Esophagus muscularis mucosa (tissue), 4 donors: Measurements from ENCODE around the gene JSRP1. TPM values are rescaled to one million over a fixed set of nuclear protein-coding genes. Genes with fewer than 3 reads are reported as not detected.

Source experiments
- DNase-seq: peaks from one replicate; pipeline ENCODE4 v3.0.0-alpha.2; 2017; ENCODE audit errors: extremely low spot score
- H3K27ac ChIP-seq, 4 donors: fragments of 200-600 bp; sonication (generic); replicated peaks in 1 of 4; 1 replicate in 3 of 4; 2 replicates in 1 of 4; pipeline ENCODE4 v1.5.1; 2016 to 2019; ENCODE audit warnings: mild to moderate bottlenecking in 1 of 4
- H3K27me3 ChIP-seq, 4 donors: fragments of 200-600 bp; sonication (generic); one replicate each; pipeline versions ENCODE4 v1.5.1 to v1.6.0; 2016 to 2019
- H3K36me3 ChIP-seq, 4 donors: fragments of 200-600 bp; sonication (generic); one replicate each; pipeline ENCODE4 v1.5.1; 2016 to 2019
- H3K4me1 ChIP-seq, 4 donors: fragments of 200-600 bp; sonication (generic); one replicate each; pipeline ENCODE4 v1.5.1; 2016 to 2019
- H3K4me3 ChIP-seq, 4 donors: fragments of 200-600 bp; sonication (generic); 1 replicate in 2 of 4; 2 replicates in 2 of 4; pipeline ENCODE4 v1.5.1; 2016 to 2019; ENCODE audit warnings: mild to moderate bottlenecking in 4 of 4, moderate library complexity in 1 of 4
- H3K9me3 ChIP-seq, 4 donors: fragments of 200-600 bp; sonication (generic); 1 replicate in 3 of 4; 2 replicates in 1 of 4; pipeline ENCODE4 v1.5.1; 2016 to 2019
- CTCF ChIP-seq, 3 experiments: fragments of 200-600 bp in 2 of 3; fragments of 450-650 bp in 1 of 3; sonication (generic) in 2 of 3; IDR thresholded peaks; one replicate each; pipeline ENCODE4 v1.5.1; 2017 to 2019; ENCODE audit warnings: antibody characterized with exemption in 3 of 3, mild to moderate bottlenecking in 2 of 3, moderate library complexity in 1 of 3
- EP300 ChIP-seq: sonication (generic); formaldehyde crosslinking; IDR thresholded peaks from one replicate; pipeline ENCODE4 v1.6.1; 2017; ENCODE audit warnings: antibody characterized with exemption
- POLR2A ChIP-seq: fragments of 450-650 bp; IDR thresholded peaks from one replicate; pipeline ENCODE4 v1.6.1; 2017; ENCODE audit warnings: antibody characterized with exemption, moderate library complexity, mild to moderate bottlenecking, low read depth
- POLR2AphosphoS5 ChIP-seq, 2 donors: sonication (generic); formaldehyde crosslinking; IDR thresholded peaks; one replicate each; pipeline ENCODE4 v1.6.1; 2017; ENCODE audit warnings: antibody characterized with exemption in 2 of 2
- WGBS: methylation state at CpG from one replicate; pipeline ENCODE4 v1.1.5; 2018; 5-methylcytosine and 5-hydroxymethylcytosine counted together
- intact Hi-C: fragments of 100-400 bp; cut with DNase I; formaldehyde crosslinking; loops from one replicate; pipeline ENCODE4 v1.15.1; 2023
- total RNA-seq, 4 donors: library from RNA; depleted of rRNA; stranded (reverse); fragments of >200 nt; gene quantifications; one replicate each; pipeline versions ENCODE4 v1.1.0 to v1.2.1, GENCODE V29; 2016

JSRP1 gene
- total RNA-seq, 4 donors from 2014 or later = not detected

- Histone ChIP-seq H3K4me1 (peaks cover 42 to 61% (median 48%) of the 10 kb centered on the region in 4 donors), H3K27ac (no peak overlapping the region), H3K27me3 (peaks cover 11 to 60% (median 38%) of the 10 kb centered on the region in 4 donors), H3K9me3 (no peaks in the 10 kb centered on the region), H3K4me3 (peak overlapping the region; percentile 20 to 39 (median 28)), H3K36me3 (peaks cover 6 to 30% (median 27%) of the 10 kb centered on the region in 4 donors)
- no peak for DNase-seq
- TF ChIP-seq EP300 (no peak), CTCF (IDR thresholded peaks at IDR 0.05) (no peak), POLR2A (no peak), POLR2AphosphoS5 (IDR thresholded peaks at IDR 0.05) (no peak)
- intact Hi-C loops = no loop called here
- WGBS = 12% methylated on average over 46 of the region's 125 CpGs
Observed at GRCh38 chr19:2251106-2252054, 4.8 kb downstream of the JSRP1 start.

- no peak for DNase-seq
- 18% methylated on average over 21 of the region's 40 CpGs for WGBS
- Histone ChIP-seq H3K4me1 (peaks cover 42 to 61% (median 48%) of the 10 kb centered on the region in 4 donors), H3K36me3 (peaks cover 12 to 37% (median 34%) of the 10 kb centered on the region in 4 donors), H3K27me3 (peaks cover 11 to 60% (median 38%) of the 10 kb centered on the region in 4 donors), H3K9me3 (no peaks in the 10 kb centered on the region), H3K4me3 (peak overlapping the region; percentile 20 to 39 (median 28)), H3K27ac (no peak overlapping the region)
- intact Hi-C loops = no loop called here
- TF ChIP-seq POLR2A = no peak
- TF ChIP-seq EP300 = no peak
- TF ChIP-seq CTCF (IDR thresholded peaks at IDR 0.05) = no peak
Observed at GRCh38 chr19:2250766-2251105, 5.5 kb downstream of the JSRP1 start.

- 53% methylated on average over 3 of the region's 43 CpGs for WGBS
- DNase-seq = no peak
- Histone ChIP-seq H3K4me1 (peaks cover 42 to 61% (median 48%) of the 10 kb centered on the region in 4 donors), H3K27ac (no peak overlapping the region), H3K36me3 (peaks cover 18 to 43% (median 40%) of the 10 kb centered on the region in 4 donors), H3K9me3 (no peaks in the 10 kb centered on the region), H3K27me3 (peaks cover 11 to 59% (median 38%) of the 10 kb centered on the region in 4 donors), H3K4me3 (no peak overlapping the region)
- intact Hi-C loops = no loop called here
- TF ChIP-seq POLR2A (no peak), POLR2AphosphoS5 (IDR thresholded peaks at IDR 0.05) (no peak), CTCF (IDR thresholded peaks at IDR 0.05) (no peak), EP300 (no peak)
Observed at GRCh38 chr19:2249880-2250765, 6.1 kb downstream of the JSRP1 start.

- TF ChIP-seq POLR2A (no peak), EP300 (no peak), CTCF (IDR thresholded peaks at IDR 0.05) (no peak), POLR2AphosphoS5 (IDR thresholded peaks at IDR 0.05) (no peak)
- Histone ChIP-seq H3K27ac (no peak within 1 kb of the TSS), H3K36me3 (peaks cover 27 to 52% (median 49%) of the 10 kb centered on the region in 4 donors), H3K4me1 (peaks cover 42 to 66% (median 48%) of the 10 kb centered on the region in 4 donors), H3K9me3 (no peaks in the 10 kb centered on the region), H3K27me3 (peaks cover 11 to 54% (median 38%) of the 10 kb centered on the region in 4 donors), H3K4me3 (no peak within 1 kb of the TSS)
- DNase-seq = no peak
- intact Hi-C loops = no loop called here
- WGBS = 69% methylated on average over 9 of the region's 27 CpGs
Observed at GRCh38 chr19:2249010-2249866, 7.0 kb downstream of the JSRP1 start, which contains the start of gene AMH. TSS of gene AMH (plus strand) at chr19:2249323. CDS start at chr19:2249333, 10 bp downstream.
